ENCODE data around the gene P3H1. TPM values are rescaled to one million over a fixed set of nuclear protein-coding genes. Genes with fewer than 3 reads are reported as not detected.

The P3H1 gene
- total RNA-seq, 1 donor from 2014 or later: 24.4 TPM

GRCh38 chr1:42806171-42806570, 39.3 kb upstream of the P3H1 start:
- Histone ChIP-seq H3K27ac (no peak overlapping the region), H3K36me3 (peaks cover 15% of the 10 kb centered on the region), H3K4me1 (no peaks in the 10 kb centered on the region), H3K27me3 (ENCODE audit: low read depth) (no peaks in the 10 kb centered on the region), H3K4me3 (no peak overlapping the region), H3K9me3 (no peaks in the 10 kb centered on the region)
- intact Hi-C loops (cut with DNase I): no loop called here
- ATAC-seq: no peak
- no peak for DNase-seq
- TF ChIP-seq CTCF (IDR thresholded peaks at IDR 0.05): no peak

- DNase-seq (no peak), ATAC-seq (no peak)
- H3K9me3 ChIP-seq: no peaks in the 10 kb centered on the region
- intact Hi-C loops (cut with DNase I): no loop called here
- H3K27ac ChIP-seq: peak overlapping the region; percentile 14
- no peak overlapping the region for H3K4me3 ChIP-seq
- no peaks in the 10 kb centered on the region for H3K4me1 ChIP-seq
- no peak for TF ChIP-seq CTCF (IDR thresholded peaks at IDR 0.05)
- H3K27me3 ChIP-seq (ENCODE audit: low read depth): no peaks in the 10 kb centered on the region
- peaks cover 10% of the 10 kb centered on the region for H3K36me3 ChIP-seq
These were observed 35.1 kb upstream of the P3H1 start for GRCh38 chr1:42801832-42802473.

GRCh38 chr1:42797979-42798378, 31.2 kb upstream of the P3H1 start:
- TF ChIP-seq CTCF (IDR thresholded peaks at IDR 0.05): no peak
- no peak overlapping the region for H3K27ac ChIP-seq
- no peak overlapping the region for H3K4me3 ChIP-seq
- no peak for ATAC-seq
- H3K36me3 ChIP-seq: no peaks in the 10 kb centered on the region
- no peaks in the 10 kb centered on the region for H3K9me3 ChIP-seq
- DNase-seq: no peak
- intact Hi-C loops (cut with DNase I): no loop called here
- no peaks in the 10 kb centered on the region for H3K27me3 ChIP-seq (ENCODE audit: low read depth)
- no peaks in the 10 kb centered on the region for H3K4me1 ChIP-seq

GRCh38 chr1:42797414-42797813, 30.6 kb upstream of the P3H1 start:
- Histone ChIP-seq H3K27me3 (ENCODE audit: low read depth) (no peaks in the 10 kb centered on the region), H3K4me1 (no peaks in the 10 kb centered on the region), H3K9me3 (no peaks in the 10 kb centered on the region), H3K36me3 (no peaks in the 10 kb centered on the region), H3K4me3 (no peak overlapping the region), H3K27ac (no peak overlapping the region)
- ATAC-seq (no peak), DNase-seq (no peak)
- intact Hi-C loops (cut with DNase I): no loop called here
- TF ChIP-seq CTCF (IDR thresholded peaks at IDR 0.05): no peak

GRCh38 chr1:42793824-42794223, 27.0 kb upstream of the P3H1 start:
- intact Hi-C loops (cut with DNase I): no loop called here
- Histone ChIP-seq H3K36me3 (no peaks in the 10 kb centered on the region), H3K9me3 (no peaks in the 10 kb centered on the region), H3K27ac (no peak overlapping the region), H3K4me1 (no peaks in the 10 kb centered on the region), H3K27me3 (ENCODE audit: low read depth) (no peaks in the 10 kb centered on the region), H3K4me3 (no peak overlapping the region)
- DNase-seq (no peak), ATAC-seq (peak; percentile 16 to 21)
- TF ChIP-seq CTCF (IDR thresholded peaks at IDR 0.05): no peak

Data from lower lobe of right lung (tissue), 2 donors.